DOHH2 (cell line): ENCODE data around the gene RABGEF1.
"Not testable (repeated sequence)": the region's sequence is repeated elsewhere in the genome, so short reads cannot be mapped to it uniquely, and the experiment has no call there.

Experiments used
- H3F3A ChIP-seq: fragments of 200-600 bp; sonication (generic), shearing (Covaris generic); 2 replicates; pipeline ENCODE4 v1.6.0; 2016; ENCODE audit warnings: antibody characterized with exemption, mild to moderate bottlenecking; ENCODE audit not compliant: control insufficient read depth, insufficient read depth
- H3K27ac ChIP-seq: fragments of 200-600 bp; sonication (generic); 2 replicates; pipeline ENCODE4 v1.5.1; 2014; ENCODE audit warnings: low read depth, mild to moderate bottlenecking, low read length, moderate library complexity
- H3K27me3 ChIP-seq: fragments of 200-600 bp; sonication (generic); 2 replicates; pipeline ENCODE4 v1.6.1; 2014; ENCODE audit warnings: mild to moderate bottlenecking, low read length, mixed read lengths; ENCODE audit not compliant: control insufficient read depth
- H3K36me3 ChIP-seq: fragments of 200-600 bp; sonication (generic); 2 replicates; pipeline ENCODE4 v1.6.1; 2014; ENCODE audit warnings: mild to moderate bottlenecking, low read length, moderate library complexity, mixed read lengths; ENCODE audit not compliant: control insufficient read depth
- H3K4me1 ChIP-seq: fragments of 200-600 bp; sonication (generic); 2 replicates; pipeline ENCODE4 v1.6.1; 2014; ENCODE audit warnings: mild to moderate bottlenecking, low read length, mixed read lengths; ENCODE audit not compliant: control insufficient read depth
- H3K4me2 ChIP-seq: fragments of 200-600 bp; sonication (generic); 2 replicates; pipeline ENCODE4 v1.6.0; 2014; ENCODE audit warnings: mild to moderate bottlenecking, low read length, moderate library complexity
- H3K4me3 ChIP-seq: fragments of 200-600 bp; sonication (generic); 2 replicates; pipeline ENCODE4 v1.5.1; 2014; ENCODE audit warnings: mild to moderate bottlenecking, low read length, mixed read lengths
- H3K79me2 ChIP-seq: fragments of 200-600 bp; sonication (generic); 2 replicates; pipeline ENCODE4 v1.6.1; 2014; ENCODE audit warnings: mild to moderate bottlenecking, low read length, mixed read lengths; ENCODE audit not compliant: control insufficient read depth
- H3K9me2 ChIP-seq: fragments of 200-600 bp; sonication (generic); replicated peaks from 2 replicates; pipeline ENCODE4 v1.6.1; 2014; ENCODE audit warnings: mild to moderate bottlenecking, low read length, mixed read lengths; ENCODE audit not compliant: control insufficient read depth
- H3K9me3 ChIP-seq: fragments of 200-600 bp; sonication (generic); 2 replicates; pipeline ENCODE4 v1.6.1; 2014; ENCODE audit warnings: antibody characterized with exemption, low read length, mixed read lengths; ENCODE audit not compliant: control insufficient read depth, insufficient read depth
- H4K20me1 ChIP-seq: fragments of 200-600 bp; sonication (generic); 2 replicates; pipeline ENCODE4 v1.6.0; 2014; ENCODE audit warnings: low read depth, mild to moderate bottlenecking, antibody characterized with exemption, low read length, moderate library complexity; ENCODE audit not compliant: control insufficient read depth, insufficient read depth
- EZH2phosphoT487 ChIP-seq: fragments of 200-600 bp; sonication (generic); IDR thresholded peaks from 2 replicates; pipeline ENCODE4 v1.6.1; 2017; ENCODE audit warnings: borderline replicate concordance, mild to moderate bottlenecking, antibody characterized with exemption, low read length, moderate library complexity, mixed read lengths
- TF ChIP-seq, protein P1 (sequence below): fragments of 200-600 bp; sonication (generic); IDR thresholded peaks from one replicate; pipeline ENCODE4 v1.5.1; 2014; ENCODE audit warnings: antibody characterized with exemption, mild to moderate bottlenecking, low read depth, low read length; ENCODE audit not compliant: poor library complexity, severe bottlenecking

The RABGEF1 gene

DNA sequence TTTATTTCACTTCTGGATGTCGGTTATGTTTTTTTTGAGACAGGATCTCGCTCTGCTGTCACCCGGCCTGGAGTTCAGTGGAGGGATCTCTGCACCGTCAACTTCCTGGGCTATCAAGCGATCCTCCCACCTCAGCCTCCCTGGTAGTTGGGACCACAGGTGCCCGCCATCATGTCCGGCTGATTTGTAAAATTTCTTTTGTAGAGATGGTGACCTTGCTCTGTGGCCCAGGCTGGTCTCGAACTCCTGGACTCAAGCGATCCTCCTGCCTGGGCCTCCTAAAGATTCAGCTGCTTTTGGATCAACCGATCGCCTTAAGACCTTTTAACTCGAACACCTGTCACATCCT lies 606 bp upstream of the RABGEF1 start:
- no peak for TF ChIP-seq EZH2phosphoT487
- TF ChIP-seq, protein P1, sequence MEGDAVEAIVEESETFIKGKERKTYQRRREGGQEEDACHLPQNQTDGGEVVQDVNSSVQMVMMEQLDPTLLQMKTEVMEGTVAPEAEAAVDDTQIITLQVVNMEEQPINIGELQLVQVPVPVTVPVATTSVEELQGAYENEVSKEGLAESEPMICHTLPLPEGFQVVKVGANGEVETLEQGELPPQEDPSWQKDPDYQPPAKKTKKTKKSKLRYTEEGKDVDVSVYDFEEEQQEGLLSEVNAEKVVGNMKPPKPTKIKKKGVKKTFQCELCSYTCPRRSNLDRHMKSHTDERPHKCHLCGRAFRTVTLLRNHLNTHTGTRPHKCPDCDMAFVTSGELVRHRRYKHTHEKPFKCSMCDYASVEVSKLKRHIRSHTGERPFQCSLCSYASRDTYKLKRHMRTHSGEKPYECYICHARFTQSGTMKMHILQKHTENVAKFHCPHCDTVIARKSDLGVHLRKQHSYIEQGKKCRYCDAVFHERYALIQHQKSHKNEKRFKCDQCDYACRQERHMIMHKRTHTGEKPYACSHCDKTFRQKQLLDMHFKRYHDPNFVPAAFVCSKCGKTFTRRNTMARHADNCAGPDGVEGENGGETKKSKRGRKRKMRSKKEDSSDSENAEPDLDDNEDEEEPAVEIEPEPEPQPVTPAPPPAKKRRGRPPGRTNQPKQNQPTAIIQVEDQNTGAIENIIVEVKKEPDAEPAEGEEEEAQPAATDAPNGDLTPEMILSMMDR: no peak
- Histone ChIP-seq H4K20me1 (no peaks in the 10 kb centered on the region), H3K27me3 (no peaks in the 10 kb centered on the region), H3K36me3 (peaks cover 29% of the 10 kb centered on the region), H3F3A (peaks cover 15% of the 10 kb centered on the region), H3K4me2 (peak overlapping the region; percentile 96), H3K4me1 (peaks cover 70% of the 10 kb centered on the region), H3K4me3 (peak overlapping the region; percentile 88), H3K79me2 (peaks cover 70% of the 10 kb centered on the region), H3K9me3 (peaks cover 14% of the 10 kb centered on the region), H3K9me2 (no peaks in the 10 kb centered on the region), H3K27ac (peak overlapping the region; percentile 87)

DNA sequence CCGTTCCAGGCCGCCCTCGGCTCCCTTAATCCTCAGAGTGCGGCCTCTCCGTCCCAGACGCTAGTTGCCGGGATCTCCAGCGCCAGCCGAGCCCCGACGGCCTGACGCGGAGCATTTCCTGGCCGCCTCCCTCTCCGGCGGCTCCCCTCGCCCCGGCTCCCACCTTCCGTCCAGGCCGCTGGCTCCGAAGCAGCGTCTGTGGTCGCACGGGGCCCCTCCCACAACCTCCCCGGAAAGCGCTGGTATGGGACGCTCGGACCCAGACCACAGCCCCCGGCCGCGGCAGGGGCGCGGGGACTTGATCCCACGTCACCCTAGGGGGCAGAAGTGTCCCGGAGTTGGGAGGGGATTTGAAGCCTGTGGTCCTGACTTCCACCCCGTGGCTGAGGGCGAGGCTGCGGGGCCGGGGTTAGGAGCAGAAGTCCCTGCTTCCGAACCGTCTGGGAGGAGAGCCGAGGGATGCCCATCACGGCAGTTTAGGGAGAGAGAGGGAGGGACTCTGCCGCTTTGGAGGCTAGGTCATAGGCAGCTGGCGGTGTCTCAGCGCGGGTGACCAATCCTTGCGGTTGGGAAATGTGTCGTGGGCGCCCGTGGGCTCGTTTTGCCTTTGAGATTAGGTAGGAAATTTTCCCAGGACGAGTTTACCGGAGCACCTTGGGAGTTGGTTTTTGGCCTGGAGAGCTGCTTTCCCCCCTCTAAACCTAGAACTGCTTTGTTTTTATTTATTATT lies 612 bp downstream of the RABGEF1 start:
- H3K9me2 ChIP-seq, H4K20me1 ChIP-seq, H3K27me3 ChIP-seq, H3K9me3 ChIP-seq: not testable (repeated sequence)
- H3K4me2 ChIP-seq: peak overlapping the region; percentile 96
- peaks cover 82% of the 10 kb centered on the region for H3K79me2 ChIP-seq
- TF ChIP-seq, protein P1: peak; percentile 62
- H3K36me3 ChIP-seq: peaks cover 26% of the 10 kb centered on the region
- H3K4me1 ChIP-seq: peaks cover 79% of the 10 kb centered on the region
- H3K4me3 ChIP-seq: peak overlapping the region; percentile 88
- H3F3A ChIP-seq: peaks cover 10% of the 10 kb centered on the region
- H3K27ac ChIP-seq: peak overlapping the region; percentile 87

DNA sequence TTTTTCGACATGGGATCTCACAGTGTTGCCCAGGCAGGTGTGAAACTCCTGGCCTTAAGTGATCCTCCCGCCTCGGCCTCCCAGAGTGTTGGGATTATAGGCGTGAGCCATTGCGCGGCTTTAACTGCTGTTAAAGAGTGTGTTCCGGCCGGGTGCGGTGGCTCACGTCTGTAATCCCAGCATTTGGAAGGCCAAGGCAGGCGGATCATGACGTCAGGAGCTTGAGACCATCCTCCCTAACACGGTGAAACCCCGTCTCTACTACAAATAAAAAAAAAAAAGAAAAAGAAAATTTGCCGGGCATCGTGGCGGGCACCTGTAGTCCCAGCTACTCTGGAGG lies 1.1 kb downstream of the RABGEF1 start:
- TF ChIP-seq, protein P1: no peak
- H3K27ac ChIP-seq: no peak overlapping the region

DNA sequence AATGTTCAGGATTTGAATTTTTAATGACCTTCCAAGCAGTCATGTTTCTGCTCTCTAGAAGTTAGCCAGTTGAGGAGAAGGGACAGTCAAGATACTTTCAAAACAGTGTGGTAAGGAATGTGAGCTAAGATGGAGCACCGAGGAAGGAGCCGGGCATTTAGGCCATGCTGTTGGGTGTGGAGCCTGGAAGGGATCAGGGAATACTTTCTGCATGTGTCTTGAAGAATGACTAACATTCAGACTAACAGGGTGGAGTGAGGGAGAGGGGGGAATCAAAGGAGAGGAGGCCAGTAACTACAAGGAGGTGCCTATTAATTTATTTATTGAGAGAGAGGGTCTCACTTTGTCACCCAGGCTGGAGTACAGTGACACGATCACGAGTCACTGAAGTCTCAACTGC lies 1.8 kb downstream of the RABGEF1 start:
- H3K79me2 ChIP-seq: peaks cover 88% of the 10 kb centered on the region
- not testable (repeated sequence) for H4K20me1 ChIP-seq, H3K9me3 ChIP-seq, H3K9me2 ChIP-seq, H3F3A ChIP-seq, H3K27me3 ChIP-seq, H3K27ac ChIP-seq
- peak overlapping the region; percentile 35; the same call in 1 of the 2 replicates for H3K4me3 ChIP-seq
- H3K4me2 ChIP-seq: peak overlapping the region; percentile 96
- peaks cover 20% of the 10 kb centered on the region for H3K36me3 ChIP-seq
- peaks cover 78% of the 10 kb centered on the region for H3K4me1 ChIP-seq

More for the DNA sequence above, 1.1 kb downstream of the RABGEF1 start:
- Histone ChIP-seq H3K9me3 (no peaks in the 10 kb centered on the region), H3K4me2 (peak overlapping the region; percentile 96), H3K4me3 (peak overlapping the region; percentile 88), H3K4me1 (peaks cover 78% of the 10 kb centered on the region), H3K9me2 (no peaks in the 10 kb centered on the region), H4K20me1 (no peaks in the 10 kb centered on the region), H3K79me2 (peaks cover 87% of the 10 kb centered on the region), H3K27me3 (no peaks in the 10 kb centered on the region), H3K36me3 (peaks cover 25% of the 10 kb centered on the region), H3F3A (peaks cover 10% of the 10 kb centered on the region)
